ENCODE results near the gene XPO6. TPM values are rescaled to one million over a fixed set of nuclear protein-coding genes. Genes with fewer than 3 reads are reported as not detected.

The XPO6 gene
- total RNA-seq, result 83.0 and 127 TPM in 2 replicates

DNA sequence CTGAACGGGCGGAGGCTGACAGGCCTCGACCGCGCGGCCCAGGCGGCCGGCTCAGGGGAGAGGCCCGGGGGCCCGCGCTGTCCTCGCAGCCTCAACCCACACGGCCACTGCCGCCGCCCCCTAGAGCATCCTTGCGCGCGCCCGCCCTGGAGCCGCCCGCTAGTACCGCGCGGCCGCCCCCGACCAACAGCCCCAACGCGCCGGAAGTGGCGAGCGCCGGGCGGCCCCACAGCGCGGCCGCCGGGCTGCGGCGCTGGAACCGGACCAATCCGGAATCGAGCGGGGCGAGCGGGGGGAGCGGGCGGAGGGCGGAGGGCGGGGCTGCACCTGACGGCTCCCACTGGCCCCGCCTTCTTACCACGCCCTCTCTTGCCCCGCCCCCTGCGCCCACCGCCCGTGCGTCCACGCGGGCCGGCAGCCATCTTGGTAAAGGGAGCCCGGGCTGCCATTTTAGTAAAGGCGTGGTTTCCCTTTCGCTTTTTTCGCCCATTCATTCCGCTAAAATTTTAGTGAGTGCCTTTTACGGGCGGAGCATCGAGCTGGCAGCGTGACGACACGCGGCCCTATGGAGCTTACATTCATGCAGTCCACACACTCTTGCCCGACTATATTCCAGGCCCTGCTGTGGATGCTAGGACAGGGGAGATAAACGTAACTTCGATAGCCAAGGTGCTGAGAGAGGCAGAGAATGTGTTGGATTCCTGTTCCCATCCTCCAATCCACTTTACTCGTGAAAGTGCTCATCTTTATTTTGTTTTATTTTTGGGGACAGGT lies at the start of gene XPO6:
TSS of gene XPO6 (minus strand) at position 208 of the 774 bp plus-strand sequence. CDS start 597 bp downstream, outside the sequence.

DNA sequence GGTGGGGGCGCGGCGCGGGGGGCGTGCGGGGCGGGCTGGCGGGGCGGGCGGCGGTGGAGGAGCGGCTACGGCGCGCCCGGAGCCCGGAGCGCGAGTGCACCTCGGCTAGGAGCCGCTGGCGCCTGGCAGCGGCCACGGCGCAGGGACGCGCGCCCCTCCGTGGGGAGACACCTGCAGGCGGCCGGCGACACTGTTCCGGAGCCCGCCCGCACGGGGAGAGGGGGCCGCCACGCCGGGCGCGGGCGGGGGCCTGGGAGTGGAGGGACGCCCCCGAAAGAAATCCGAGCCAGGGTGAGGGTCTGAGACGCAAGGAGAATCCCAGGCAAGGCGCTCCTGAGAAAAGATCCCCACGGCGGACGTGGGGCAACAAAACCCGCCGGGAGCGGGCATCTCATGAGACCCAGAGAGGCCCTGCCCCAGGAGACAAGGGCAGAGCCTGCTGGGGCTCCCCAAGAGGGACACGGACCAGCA lies 148.1 kb downstream of the XPO6 start, which contains the start of gene GSG1L:
TSS of gene GSG1L (minus strand) at position 124 of the 471 bp plus-strand sequence. CDS start 290 bp downstream, outside the sequence.

Other genes with a start within 250 kb of the XPO6 start
- gene GSG1L, start 148.3 kb downstream of the XPO6 start, total RNA-seq, result not detected in 2 replicates
- gene SBK1, start 80.6 kb upstream of the XPO6 start, total RNA-seq, result under 0.01 and 0.28 TPM in 2 replicates
- under 0.01 and 2.1 TPM in 2 replicates for gene NPIPB6, start 151.5 kb upstream of the XPO6 start, total RNA-seq
- gene EIF3CL, start 191.9 kb upstream of the XPO6 start, total RNA-seq, result 164 and 188 TPM in 2 replicates

Data from nasal cavity respiratory epithelium epithelial cell of viscerocranial mucosa (primary cell).